ENCODE results near the gene PRR18.
"Not testable (repeated sequence)": the region's sequence is repeated elsewhere in the genome, so short reads cannot be mapped to it uniquely, and the experiment has no call there.

PRR18 gene

GRCh38 chr6:166308033-166308768, at the start of gene PRR18:
Gene PRR18, minus strand, starts transcription at chr6:166308392. Its CDS starts 250 bp downstream, at chr6:166308142.
- DNase-seq (ENCODE audit: low read depth, low spot score): no peak

GRCh38 chr6:166355552-166355951, 47.4 kb upstream of the PRR18 start:
- DNase-seq (ENCODE audit: low read depth, low spot score): no peak

- DNase-seq (ENCODE audit: low read depth, low spot score): no peak
These were observed 46.8 kb upstream of the PRR18 start for GRCh38 chr6:166354965-166355364.

DNA sequence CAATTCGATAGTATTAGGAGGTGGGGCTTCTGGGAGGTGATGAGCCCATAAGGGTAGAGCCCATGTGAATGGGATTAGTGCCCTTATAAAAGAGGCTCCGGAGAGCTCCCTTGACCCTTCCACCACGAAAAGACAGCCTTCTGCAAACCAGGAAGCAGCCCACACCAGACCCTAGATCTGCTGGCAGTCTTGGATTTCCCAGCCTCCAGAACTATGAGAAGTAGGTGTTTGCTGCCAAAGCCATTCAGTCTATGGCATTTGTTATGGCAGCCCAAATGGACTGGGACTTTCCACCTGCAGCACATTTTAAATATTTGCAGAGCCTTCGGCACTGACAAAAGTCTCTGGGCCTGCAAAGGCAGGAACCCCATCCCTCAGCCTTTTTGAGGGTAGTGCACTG, 46.0 kb upstream of the PRR18 start:
- no peak for DNase-seq (ENCODE audit: low read depth, low spot score)

DNA sequence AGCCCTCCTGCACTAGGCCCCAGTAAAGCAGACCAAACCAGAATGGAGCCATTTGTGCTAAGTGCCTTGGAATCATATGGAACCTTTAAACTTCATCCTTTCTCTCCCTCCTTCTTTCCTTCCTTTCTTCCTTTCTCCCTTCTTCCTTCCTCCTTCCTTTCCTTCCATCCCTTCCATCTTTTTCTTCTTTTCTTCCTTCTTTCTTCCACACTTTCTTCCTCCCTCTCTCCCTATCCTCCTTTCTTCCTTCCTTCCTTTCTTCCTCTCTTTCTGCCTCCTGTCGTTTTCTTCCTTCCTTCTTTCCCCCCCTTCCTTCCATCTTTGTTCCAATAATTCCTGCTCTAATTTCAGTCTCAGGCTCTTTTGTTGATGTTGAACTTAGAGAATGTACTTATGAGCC, 45.3 kb upstream of the PRR18 start:
- DNase-seq (ENCODE audit: low read depth, low spot score): no peak

GRCh38 chr6:166352923-166353322, 44.7 kb upstream of the PRR18 start:
- DNase-seq (ENCODE audit: low read depth, low spot score): no peak

GRCh38 chr6:166351715-166352285, 43.6 kb upstream of the PRR18 start:
- no peak for DNase-seq (ENCODE audit: low read depth, low spot score)

GRCh38 chr6:166348305-166348949, 40.2 kb upstream of the PRR18 start:
- no peak for DNase-seq (ENCODE audit: low read depth, low spot score)

GRCh38 chr6:166346965-166347364, 38.8 kb upstream of the PRR18 start:
- no peak for DNase-seq (ENCODE audit: low read depth, low spot score)

GRCh38 chr6:166346449-166346848, 38.3 kb upstream of the PRR18 start:
- DNase-seq (ENCODE audit: low read depth, low spot score): no peak

- not testable (repeated sequence) for DNase-seq (ENCODE audit: low read depth, low spot score)
These were observed 37.5 kb upstream of the PRR18 start for GRCh38 chr6:166345672-166346071.

GRCh38 chr6:166344921-166345320, 36.7 kb upstream of the PRR18 start:
- not testable (repeated sequence) for DNase-seq (ENCODE audit: low read depth, low spot score)

- no peak for DNase-seq (ENCODE audit: low read depth, low spot score)
These were observed 36.0 kb upstream of the PRR18 start for GRCh38 chr6:166344240-166344639.

DNA sequence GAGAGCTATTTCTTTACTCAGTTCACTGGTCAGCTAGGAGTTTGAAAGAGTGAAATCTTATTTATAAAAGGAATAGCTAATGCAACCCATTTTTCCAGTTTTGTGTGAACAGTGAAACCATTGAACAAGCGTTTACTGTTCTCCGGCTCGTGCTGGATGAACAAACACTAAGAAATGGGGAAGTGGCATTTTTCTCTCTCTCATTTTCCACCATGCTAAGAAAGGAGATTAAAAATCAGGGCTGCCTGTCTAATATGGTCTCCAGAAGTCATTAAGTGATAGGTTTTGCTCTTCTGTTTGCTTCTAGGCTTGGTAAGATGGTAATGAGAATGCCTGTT, 34.9 kb upstream of the PRR18 start:
- DNase-seq (ENCODE audit: low read depth, low spot score): no peak

DNA sequence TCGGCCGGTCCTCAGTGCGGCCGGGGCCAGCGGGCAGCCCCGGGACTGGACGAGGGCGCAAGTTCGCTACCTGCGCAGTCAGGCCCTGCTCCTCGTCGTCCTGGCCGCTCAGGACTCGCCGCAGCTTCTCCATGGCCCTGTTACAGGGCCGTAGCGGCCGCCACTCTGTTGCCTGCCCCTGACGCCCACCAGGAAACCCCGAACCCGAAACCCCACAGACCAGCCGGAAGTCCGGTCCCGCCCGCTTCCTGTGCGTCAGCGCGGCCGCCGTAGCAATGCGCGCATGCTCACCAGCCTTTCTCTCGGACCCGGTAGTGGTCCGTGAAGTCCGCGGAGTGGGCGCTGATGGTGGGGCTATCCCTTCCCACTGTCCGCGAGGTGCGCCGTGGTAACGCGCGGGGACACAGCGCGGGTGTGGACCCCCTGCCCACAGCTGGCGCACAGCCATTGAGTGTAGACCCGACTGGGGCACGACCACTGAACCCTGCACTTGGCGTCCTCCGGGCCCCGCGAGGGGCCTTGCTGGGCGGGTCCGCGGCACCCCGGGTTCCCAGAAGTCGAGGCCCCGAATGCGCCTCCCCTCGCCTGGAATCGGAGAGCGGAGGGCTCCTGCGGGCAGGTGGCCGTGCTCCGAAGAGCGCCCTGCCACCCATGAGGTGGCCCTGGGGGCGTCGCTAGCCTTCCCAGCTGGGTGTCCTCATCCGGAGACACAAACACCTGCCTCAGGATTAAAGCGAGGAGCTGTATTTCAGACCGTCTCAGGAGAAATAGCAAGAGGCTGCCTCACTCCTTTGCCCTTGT, 34.4 kb upstream of the PRR18 start, which contains the start of gene SFT2D1:
TSS of gene SFT2D1 (minus strand) at position 197 of the 801 bp plus-strand sequence. CDS start at position 133, 64 bp downstream.
- DNase-seq (ENCODE audit: low read depth, low spot score): peak; percentile 38

GRCh38 chr6:166341977-166342348, 33.8 kb upstream of the PRR18 start:
- DNase-seq (ENCODE audit: low read depth, low spot score): no peak

- DNase-seq (ENCODE audit: low read depth, low spot score): no peak
These were observed 33.3 kb upstream of the PRR18 start for GRCh38 chr6:166341464-166341863.

DNA sequence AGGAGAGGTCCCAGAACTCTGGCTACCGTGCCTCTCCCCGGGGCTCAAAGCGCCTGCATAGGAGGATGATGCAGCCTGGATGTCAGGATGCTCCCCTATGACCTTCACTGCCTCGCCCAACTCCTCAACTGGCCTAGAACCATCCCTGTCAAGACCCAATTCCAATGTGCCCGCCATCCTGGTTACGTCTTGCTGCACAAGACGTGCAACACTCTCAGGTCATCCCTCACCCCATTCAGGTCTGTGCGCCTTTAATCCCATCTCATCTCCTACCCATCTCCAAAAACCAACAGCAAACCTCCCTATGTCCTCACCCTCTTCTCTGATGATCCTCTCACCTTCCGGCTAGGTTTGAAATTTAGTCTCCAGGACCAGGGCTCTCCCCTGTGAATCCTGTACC, 30.7 kb upstream of the PRR18 start:
- DNase-seq (ENCODE audit: low read depth, low spot score): no peak

- no peak for DNase-seq (ENCODE audit: low read depth, low spot score)
These were observed 28.7 kb upstream of the PRR18 start for GRCh38 chr6:166336847-166337246.

GRCh38 chr6:166335378-166336302, 27.4 kb upstream of the PRR18 start:
- no peak for DNase-seq (ENCODE audit: low read depth, low spot score)

DNA sequence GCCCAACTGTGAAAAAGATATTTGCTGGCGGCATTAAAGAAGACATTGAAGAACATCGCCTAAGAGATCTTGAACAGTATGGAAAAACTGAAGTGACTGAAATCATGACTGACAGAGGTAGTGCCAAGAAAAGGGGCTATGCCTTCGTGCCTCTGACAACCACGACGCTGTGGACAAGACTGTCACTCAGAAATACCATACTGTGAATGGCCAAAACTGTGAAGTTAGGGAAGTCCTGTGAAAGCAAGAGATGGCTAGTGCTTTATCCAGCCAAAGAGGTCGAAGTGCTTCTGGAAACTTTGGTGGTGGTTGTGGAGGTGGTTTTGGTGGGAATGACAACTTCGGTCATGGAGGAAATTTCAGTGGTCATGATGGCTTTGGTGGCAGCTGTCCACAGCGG, 26.7 kb upstream of the PRR18 start:
- DNase-seq (ENCODE audit: low read depth, low spot score): no peak

All from activated naive CD8-positive, alpha-beta T cell treated with anti-CD3 and anti-CD28 coated beads, Interleukin-2, amount 50 U/mL, for 16 hours (primary cell).